ENCODE data around the gene CDPF1. TPM values are rescaled to one million over a fixed set of nuclear protein-coding genes. Genes with fewer than 3 reads are reported as not detected.

Gene CDPF1
- total RNA-seq, 1 donor from 2014 or later = 5.7 TPM

DNA sequence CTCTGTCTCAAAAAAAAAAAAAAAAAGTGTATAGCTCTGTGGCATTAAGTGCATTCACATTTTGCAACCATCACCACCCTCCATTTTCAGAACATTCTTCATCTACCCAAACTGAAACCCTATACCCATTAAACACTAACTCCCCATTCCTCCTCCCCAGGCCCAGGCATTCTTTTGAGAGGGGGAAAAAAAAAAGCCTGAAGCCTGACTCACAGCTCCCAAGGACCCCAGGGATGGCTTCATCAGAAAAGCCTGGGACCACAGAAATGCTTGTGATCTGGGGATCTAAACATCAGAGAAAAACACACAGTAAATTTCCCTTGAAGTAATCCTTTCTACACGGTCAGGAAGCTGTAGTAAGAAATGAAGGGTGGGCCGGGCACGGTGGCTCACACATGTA, 35.9 kb upstream of the CDPF1 start:
- Histone ChIP-seq H3K36me3 (ENCODE audit: insufficient read depth, low read length) (peaks cover 13% of the 10 kb centered on the region), H3K79me2 (ENCODE audit: insufficient read depth, low read length) (no peaks in the 10 kb centered on the region), H3K4me1 (ENCODE audit: insufficient read depth, low read length) (no peaks in the 10 kb centered on the region), H3K4me3 (ENCODE audit: insufficient read depth, low read depth, low read length) (no peak overlapping the region), H3K9ac (ENCODE audit: low read length) (no peak overlapping the region), H4K20me1 (ENCODE audit: insufficient read depth, low read length) (no peaks in the 10 kb centered on the region), H3K9me3 (ENCODE audit: insufficient read depth, low read depth, low read length) (no peaks in the 10 kb centered on the region), H3K4me2 (ENCODE audit: low read length) (no peak overlapping the region), H3K27ac (ENCODE audit: low read depth, low read length) (no peak overlapping the region), H3K27me3 (ENCODE audit: insufficient read depth, low read length) (no peaks in the 10 kb centered on the region), H2AFZ (ENCODE audit: low read depth, low read length) (no peak overlapping the region)
- no peak overlapping the region for H3K27ac Mint-ChIP-seq (ENCODE audit: unreplicated experiment)
- H3K36me3 Mint-ChIP-seq (ENCODE audit: low read depth, unreplicated experiment) = peaks cover 25% of the 10 kb centered on the region
- no peak for TF ChIP-seq CTCF (IDR thresholded peaks at IDR 0.05; ENCODE audit: insufficient read depth, low read depth, low read length)
- TF ChIP-seq EZH2 (IDR thresholded peaks at IDR 0.05; ENCODE audit: insufficient read depth, low read length) = no peak
- H3K4me3 Mint-ChIP-seq (ENCODE audit: unreplicated experiment) = peak overlapping the region; percentile 41
- FAIRE-seq = no peak
- no peaks in the 10 kb centered on the region for H3K27me3 Mint-ChIP-seq (ENCODE audit: low read depth, unreplicated experiment)
- no peaks in the 10 kb centered on the region for H3K9me3 Mint-ChIP-seq (ENCODE audit: unreplicated experiment)
- H3K4me1 Mint-ChIP-seq (ENCODE audit: low read depth, unreplicated experiment) = peaks cover 4% of the 10 kb centered on the region
- DNase-seq (ENCODE audit: low read depth) = no peak

DNA sequence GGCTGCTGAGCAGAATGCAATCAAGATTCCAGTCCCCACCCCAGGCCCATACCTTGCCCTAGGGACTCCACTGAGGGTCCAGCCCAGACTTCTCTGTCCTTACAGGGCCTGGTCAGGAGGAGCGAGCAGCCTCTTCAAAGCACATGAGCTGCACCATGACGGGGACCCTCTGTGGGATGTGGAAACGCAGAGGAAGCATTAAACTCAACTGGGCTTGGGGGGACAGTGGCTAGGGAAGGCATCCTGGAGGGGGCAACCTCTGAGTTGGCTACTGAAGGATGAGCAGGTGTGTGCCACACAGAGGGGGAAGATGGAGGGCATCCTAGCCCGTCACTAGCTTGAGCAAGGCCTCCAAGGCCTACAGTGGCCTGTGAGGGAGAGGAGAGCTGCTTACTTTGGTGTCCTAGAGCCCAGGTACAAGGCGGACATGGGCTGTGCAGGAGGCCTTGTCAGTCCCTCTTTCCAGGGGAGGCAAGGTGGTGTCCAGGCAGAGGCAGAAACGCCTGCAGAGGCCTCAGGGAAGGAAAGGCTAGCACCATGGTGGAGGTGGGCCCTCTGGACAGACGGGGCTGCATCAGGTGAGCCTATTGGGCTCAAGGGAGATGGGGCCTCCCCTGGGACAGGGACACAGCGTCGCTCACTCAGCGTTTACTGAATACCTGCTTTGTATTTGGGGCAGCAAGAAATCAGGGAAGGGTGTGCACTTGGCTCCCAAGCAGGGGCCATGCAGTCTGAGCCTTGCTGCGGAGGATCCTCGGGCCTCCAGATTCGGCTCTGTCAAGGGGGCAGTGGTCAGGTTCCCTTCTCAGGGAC, 32.0 kb upstream of the CDPF1 start:
- DNase-seq (ENCODE audit: low read depth) (no peak), FAIRE-seq (no peak)
- Histone ChIP-seq H3K27me3 (ENCODE audit: insufficient read depth, low read length) (no peaks in the 10 kb centered on the region), H3K36me3 (ENCODE audit: insufficient read depth, low read length) (peaks cover 19% of the 10 kb centered on the region), H3K79me2 (ENCODE audit: insufficient read depth, low read length) (no peaks in the 10 kb centered on the region), H3K4me2 (ENCODE audit: low read length) (no peak overlapping the region), H3K4me1 (ENCODE audit: insufficient read depth, low read length) (no peaks in the 10 kb centered on the region), H3K4me3 (ENCODE audit: insufficient read depth, low read depth, low read length) (no peak overlapping the region), H3K9me3 (ENCODE audit: insufficient read depth, low read depth, low read length) (no peaks in the 10 kb centered on the region), H4K20me1 (ENCODE audit: insufficient read depth, low read length) (no peaks in the 10 kb centered on the region), H3K27ac (ENCODE audit: low read depth, low read length) (no peak overlapping the region), H3K9ac (ENCODE audit: low read length) (no peak overlapping the region), H2AFZ (ENCODE audit: low read depth, low read length) (no peak overlapping the region)
- Mint-ChIP-seq H3K27ac (ENCODE audit: unreplicated experiment) (no peak overlapping the region), H3K4me3 (ENCODE audit: unreplicated experiment) (no peak overlapping the region), H3K9me3 (ENCODE audit: unreplicated experiment) (no peaks in the 10 kb centered on the region), H3K36me3 (ENCODE audit: low read depth, unreplicated experiment) (peaks cover 35% of the 10 kb centered on the region), H3K27me3 (ENCODE audit: low read depth, unreplicated experiment) (no peaks in the 10 kb centered on the region), H3K4me1 (ENCODE audit: low read depth, unreplicated experiment) (peaks cover 4% of the 10 kb centered on the region)
- no peak for TF ChIP-seq CTCF (IDR thresholded peaks at IDR 0.05; ENCODE audit: insufficient read depth, low read depth, low read length)
- no peak for TF ChIP-seq EZH2 (IDR thresholded peaks at IDR 0.05; ENCODE audit: insufficient read depth, low read length)

DNA sequence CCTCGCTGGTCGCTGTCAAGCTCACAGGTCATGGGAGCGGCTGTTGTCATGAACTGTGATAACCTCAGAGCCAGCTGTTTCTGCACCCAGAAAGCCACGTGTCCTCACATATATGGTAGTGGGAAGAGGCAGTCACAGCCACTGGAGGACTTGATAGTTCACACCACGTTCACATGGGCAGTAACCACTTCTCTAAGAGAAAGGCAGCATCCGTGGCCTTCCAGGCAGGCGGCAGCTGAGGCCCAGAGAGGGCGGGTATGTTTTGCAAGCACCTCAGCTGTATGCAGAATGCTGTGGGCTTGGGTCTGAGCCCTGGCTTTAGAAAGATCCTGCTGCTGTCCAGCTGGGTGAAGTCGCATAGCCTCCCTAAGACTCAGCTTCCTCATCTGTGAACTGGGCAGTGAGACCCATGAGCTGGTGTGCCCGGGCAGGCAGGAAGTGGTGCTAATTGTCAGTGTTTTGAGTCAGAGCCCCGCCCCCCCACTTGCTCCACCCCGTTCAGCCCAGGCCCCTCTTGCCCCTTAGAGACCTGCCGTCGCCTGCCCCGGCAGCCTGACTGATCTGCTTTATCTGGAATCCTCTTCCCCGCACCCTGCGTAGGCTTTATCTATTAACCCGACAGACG, 31.0 kb upstream of the CDPF1 start:
- no peaks in the 10 kb centered on the region for H3K27me3 ChIP-seq (ENCODE audit: insufficient read depth, low read length)
- H3K27ac Mint-ChIP-seq (ENCODE audit: unreplicated experiment) = no peak overlapping the region
- no peak overlapping the region for H2AFZ ChIP-seq (ENCODE audit: low read depth, low read length)
- no peaks in the 10 kb centered on the region for H3K9me3 ChIP-seq (ENCODE audit: insufficient read depth, low read depth, low read length)
- H3K36me3 Mint-ChIP-seq (ENCODE audit: low read depth, unreplicated experiment) = peaks cover 38% of the 10 kb centered on the region
- H3K4me3 ChIP-seq (ENCODE audit: insufficient read depth, low read depth, low read length) = no peak overlapping the region
- H3K79me2 ChIP-seq (ENCODE audit: insufficient read depth, low read length) = no peaks in the 10 kb centered on the region
- DNase-seq (ENCODE audit: low read depth) = no peak
- no peak overlapping the region for H3K27ac ChIP-seq (ENCODE audit: low read depth, low read length)
- H3K9ac ChIP-seq (ENCODE audit: low read length) = no peak overlapping the region
- no peak overlapping the region for H3K4me2 ChIP-seq (ENCODE audit: low read length)
- H3K27me3 Mint-ChIP-seq (ENCODE audit: low read depth, unreplicated experiment) = no peaks in the 10 kb centered on the region
- TF ChIP-seq EZH2 (IDR thresholded peaks at IDR 0.05; ENCODE audit: insufficient read depth, low read length) (no peak), CTCF (IDR thresholded peaks at IDR 0.05; ENCODE audit: insufficient read depth, low read depth, low read length) (no peak)
- peaks cover 22% of the 10 kb centered on the region for H3K36me3 ChIP-seq (ENCODE audit: insufficient read depth, low read length)
- no peak for FAIRE-seq
- H3K4me1 Mint-ChIP-seq (ENCODE audit: low read depth, unreplicated experiment) = peaks cover 3% of the 10 kb centered on the region
- H3K4me3 Mint-ChIP-seq (ENCODE audit: unreplicated experiment) = no peak overlapping the region
- H3K4me1 ChIP-seq (ENCODE audit: insufficient read depth, low read length) = no peaks in the 10 kb centered on the region
- H4K20me1 ChIP-seq (ENCODE audit: insufficient read depth, low read length) = no peaks in the 10 kb centered on the region
- H3K9me3 Mint-ChIP-seq (ENCODE audit: unreplicated experiment) = no peaks in the 10 kb centered on the region
